Chondrocyte (in vitro differentiated cells): Measurements from ENCODE around the gene MAST1. TPM values are rescaled to one million over a fixed set of nuclear protein-coding genes. Genes with fewer than 3 reads are reported as not detected.

ENCODE experiments used
- DNase-seq: peaks from one replicate; pipeline ENCODE4 v3.0.0; 2021; ENCODE audit warnings: mixed read lengths, low spot score
- H3K27ac Mint-ChIP-seq: one replicate; pipeline ENCODE4 v1.8.0; 2021; ENCODE audit warnings: mild to moderate bottlenecking, moderate library complexity, mixed read lengths; ENCODE audit not compliant: unreplicated experiment
- H3K27me3 Mint-ChIP-seq: 2 replicates; pipeline ENCODE4 v1.8.0; 2021; ENCODE audit warnings: low read depth, mixed read lengths
- H3K36me3 Mint-ChIP-seq: 2 replicates; pipeline ENCODE4 v1.8.0; 2021; ENCODE audit warnings: low read depth, mixed read lengths
- H3K4me1 Mint-ChIP-seq: 2 replicates; pipeline ENCODE4 v1.8.0; 2021; ENCODE audit warnings: low read depth, mild to moderate bottlenecking, mixed read lengths
- H3K4me3 Mint-ChIP-seq: one replicate; pipeline ENCODE4 v1.8.0; 2021; ENCODE audit warnings: mild to moderate bottlenecking, moderate library complexity, mixed read lengths; ENCODE audit not compliant: unreplicated experiment
- H3K9me3 Mint-ChIP-seq: 2 replicates; pipeline ENCODE4 v1.8.0; 2021; ENCODE audit warnings: low read depth, mixed read lengths
- CTCF ChIP-seq: fragments of 200-600 bp; sonication (generic); IDR thresholded peaks from 2 replicates; pipeline ENCODE4 v1.5.0; 2021; ENCODE audit warnings: antibody characterized with exemption, mild to moderate bottlenecking, moderate library complexity
- total RNA-seq: library from RNA; stranded (reverse); gene quantifications from 3 replicates; pipeline ENCODE4 v1.2.1, GENCODE V29; 2021

The MAST1 gene
- total RNA-seq, 1 donor from 2014 or later, result 1.6 TPM

- H3K36me3 Mint-ChIP-seq, result peaks cover 8% of the 10 kb centered on the region
- H3K27ac Mint-ChIP-seq, result peak overlapping the region; percentile 85
- peak overlapping the region; percentile 85 for H3K4me3 Mint-ChIP-seq
- TF ChIP-seq CTCF, result no peak
- peaks cover 16% of the 10 kb centered on the region for H3K4me1 Mint-ChIP-seq
- H3K9me3 Mint-ChIP-seq, result no peaks in the 10 kb centered on the region
- no peak for DNase-seq
- H3K27me3 Mint-ChIP-seq, result peaks cover 13% of the 10 kb centered on the region
These were observed 42.3 kb downstream of the MAST1 start for GRCh38 chr19:12880551-12881171.

- no peak for TF ChIP-seq CTCF
- Mint-ChIP-seq H3K27me3 (peaks cover 15% of the 10 kb centered on the region), H3K4me1 (peaks cover 17% of the 10 kb centered on the region), H3K9me3 (no peaks in the 10 kb centered on the region), H3K4me3 (peak within 1 kb of the TSS; percentile 85), H3K36me3 (peaks cover 8% of the 10 kb centered on the region), H3K27ac (peak within 1 kb of the TSS; percentile 85)
- peak; percentile 97 for DNase-seq
These were observed 43.0 kb downstream of the MAST1 start, which contains the start of gene DNASE2 for GRCh38 chr19:12881172-12881808. Gene DNASE2 (minus strand): TSS chr19:12881449. CDS start chr19:12881375, 74 bp downstream.

- H3K27me3 Mint-ChIP-seq, result peaks cover 20% of the 10 kb centered on the region
- H3K36me3 Mint-ChIP-seq, result peaks cover 8% of the 10 kb centered on the region
- H3K9me3 Mint-ChIP-seq, result no peaks in the 10 kb centered on the region
- H3K27ac Mint-ChIP-seq, result no peak overlapping the region
- peak overlapping the region; percentile 85 for H3K4me3 Mint-ChIP-seq
- no peak for DNase-seq
- no peak for TF ChIP-seq CTCF
- H3K4me1 Mint-ChIP-seq, result peaks cover 20% of the 10 kb centered on the region
These were observed 44.3 kb downstream of the MAST1 start for GRCh38 chr19:12882589-12882988.

GRCh38 chr19:12884202-12884601 lies 45.9 kb downstream of the MAST1 start:
- no peak for TF ChIP-seq CTCF
- Mint-ChIP-seq H3K4me1 (peaks cover 20% of the 10 kb centered on the region), H3K9me3 (no peaks in the 10 kb centered on the region), H3K27me3 (peaks cover 20% of the 10 kb centered on the region), H3K4me3 (no peak overlapping the region), H3K27ac (no peak overlapping the region), H3K36me3 (no peaks in the 10 kb centered on the region)
- no peak for DNase-seq

GRCh38 chr19:12884627-12884925 lies 46.3 kb downstream of the MAST1 start:
- DNase-seq, result no peak
- Mint-ChIP-seq H3K4me1 (peaks cover 20% of the 10 kb centered on the region), H3K36me3 (no peaks in the 10 kb centered on the region), H3K27me3 (peaks cover 20% of the 10 kb centered on the region), H3K9me3 (no peaks in the 10 kb centered on the region), H3K4me3 (no peak overlapping the region), H3K27ac (no peak overlapping the region)
- TF ChIP-seq CTCF, result no peak
